HEK293 (cell line): ENCODE results near the gene CD244.

Experiments used
- CTCF ChIA-PET: fragments of 350-600 bp; formaldehyde crosslinking; extraction: SDS; loops from one replicate; lab custom pipeline; 2021; ENCODE audit warnings: antibody characterized with exemption; lab: Yijun Ruan, JAX
- POLR2A ChIA-PET: fragments of 300-600 bp; formaldehyde crosslinking; extraction: SDS; loops from one replicate; lab custom pipeline; 2020; ENCODE audit warnings: antibody characterized with exemption, inconsistent platforms; lab: Yijun Ruan, JAX
- H3K27ac ChIP-seq: fragments of 200-500 bp; sonication (Bioruptor generic); 2 replicates; pipeline ENCODE4 v1.5.1; 2014; ENCODE audit warnings: low read depth, low read length, control low read depth, inconsistent platforms; ENCODE audit errors: extremely low read depth
- H3K36me3 ChIP-seq, 2 experiments: fragments of 200-500 bp in 1 of 2; sonication (Bioruptor generic) in 1 of 2; 1 replicate in 1 of 2; 2 replicates in 1 of 2; pipeline ENCODE4 v1.5.1; 2014 to 2017; ENCODE audit warnings: inconsistent platforms in 2 of 2, low read length in 2 of 2; ENCODE audit not compliant: control insufficient read depth in 2 of 2, insufficient read depth in 1 of 2
- H3K4me1 ChIP-seq: fragments of 200-500 bp; sonication (Bioruptor generic); 2 replicates; pipeline ENCODE4 v1.5.1; 2014; ENCODE audit warnings: mild to moderate bottlenecking, low read length, inconsistent platforms; ENCODE audit not compliant: control insufficient read depth, insufficient read depth
- H3K4me3 ChIP-seq: 2 replicates; pipeline ENCODE4 v1.5.1; 2011; ENCODE audit warnings: low read depth, mild to moderate bottlenecking, control low read depth, low read length, moderate library complexity
- H3K9me3 ChIP-seq: fragments of 200-500 bp; sonication (Bioruptor generic); 2 replicates; pipeline ENCODE4 v1.5.1; 2014; ENCODE audit warnings: low read depth, low read length, inconsistent platforms; ENCODE audit not compliant: control insufficient read depth, insufficient read depth
- GLI4 ChIP-seq: fragments of 450-650 bp; formaldehyde crosslinking; IDR thresholded peaks from 2 replicates; pipeline ENCODE4 v1.5.1; 2016; ENCODE audit warnings: missing biosample characterization, missing genetic modification characterization
- GLIS2 ChIP-seq: fragments of 450-650 bp; formaldehyde crosslinking; IDR thresholded peaks from 2 replicates; pipeline ENCODE4 v1.5.1; 2016; ENCODE audit warnings: missing biosample characterization, missing genetic modification characterization
- TRIM28 ChIP-seq: IDR thresholded peaks from 2 replicates; pipeline ENCODE4 v1.6.1; 2011; ENCODE audit warnings: low read length, control low read depth, borderline replicate concordance
- ZNF324 ChIP-seq: fragments of 450-650 bp; formaldehyde crosslinking; IDR thresholded peaks from 2 replicates; pipeline ENCODE4 v1.5.1; 2016; ENCODE audit warnings: missing biosample characterization, missing genetic modification characterization
- ZNF530 ChIP-seq: fragments of 450-650 bp; formaldehyde crosslinking; IDR thresholded peaks from 2 replicates; pipeline ENCODE4 v1.5.1; 2016; ENCODE audit warnings: low read depth, missing biosample characterization, missing genetic modification characterization
- ZNF548 ChIP-seq: fragments of 450-650 bp; formaldehyde crosslinking; IDR thresholded peaks from 2 replicates; pipeline ENCODE4 v1.5.1; 2016; ENCODE audit warnings: missing biosample characterization, missing genetic modification characterization
- ZNF670 ChIP-seq: fragments of 450-650 bp; formaldehyde crosslinking; IDR thresholded peaks from 2 replicates; pipeline ENCODE4 v1.5.1; 2016; ENCODE audit warnings: missing biosample characterization, missing genetic modification characterization, low read depth
- ZNF677 ChIP-seq: fragments of 450-650 bp; IDR thresholded peaks from 2 replicates; pipeline ENCODE4 v1.5.0; 2018; ENCODE audit warnings: missing biosample characterization, mild to moderate bottlenecking, missing genetic modification characterization, moderate library complexity
- ZNF776 ChIP-seq: fragments of 450-650 bp; formaldehyde crosslinking; IDR thresholded peaks from 2 replicates; pipeline ENCODE4 v1.5.0; 2017; ENCODE audit warnings: missing biosample characterization, missing genetic modification characterization, borderline replicate concordance
- ZNF843 ChIP-seq: fragments of 450-650 bp; formaldehyde crosslinking; IDR thresholded peaks from 2 replicates; pipeline ENCODE4 v1.5.1; 2016; ENCODE audit warnings: missing biosample characterization, missing genetic modification characterization
- TF ChIP-seq, protein P1 (sequence below): fragments of 450-650 bp; formaldehyde crosslinking; IDR thresholded peaks from 2 replicates; pipeline ENCODE4 v1.5.1; 2016; ENCODE audit warnings: missing biosample characterization, missing genetic modification characterization, borderline replicate concordance
- TF ChIP-seq, protein P2 (sequence below): fragments of 450-650 bp; formaldehyde crosslinking; IDR thresholded peaks from 2 replicates; pipeline ENCODE4 v1.5.1; 2016; ENCODE audit warnings: missing biosample characterization, missing genetic modification characterization, borderline replicate concordance
- TF ChIP-seq, protein P3 (sequence below): fragments of 450-650 bp; formaldehyde crosslinking; IDR thresholded peaks from 2 replicates; pipeline ENCODE4 v1.5.1; 2016; ENCODE audit warnings: missing biosample characterization, missing genetic modification characterization
- TF ChIP-seq, protein P4 (sequence below): fragments of 450-650 bp; formaldehyde crosslinking; IDR thresholded peaks from 2 replicates; pipeline ENCODE4 v1.5.1; 2016; ENCODE audit warnings: missing biosample characterization, missing genetic modification characterization, low read depth
- TF ChIP-seq, protein P5 (sequence below): fragments of 450-650 bp; formaldehyde crosslinking; IDR thresholded peaks from 2 replicates; pipeline ENCODE4 v1.5.1; 2017; ENCODE audit warnings: missing biosample characterization, missing genetic modification characterization
- TF ChIP-seq, protein P6 (sequence below): fragments of 450-650 bp; formaldehyde crosslinking; optimal IDR thresholded peaks from 2 replicates; pipeline ENCODE3; 2016; ENCODE audit warnings: missing biosample characterization, mild to moderate bottlenecking, missing genetic modification characterization

CD244 gene

DNA sequence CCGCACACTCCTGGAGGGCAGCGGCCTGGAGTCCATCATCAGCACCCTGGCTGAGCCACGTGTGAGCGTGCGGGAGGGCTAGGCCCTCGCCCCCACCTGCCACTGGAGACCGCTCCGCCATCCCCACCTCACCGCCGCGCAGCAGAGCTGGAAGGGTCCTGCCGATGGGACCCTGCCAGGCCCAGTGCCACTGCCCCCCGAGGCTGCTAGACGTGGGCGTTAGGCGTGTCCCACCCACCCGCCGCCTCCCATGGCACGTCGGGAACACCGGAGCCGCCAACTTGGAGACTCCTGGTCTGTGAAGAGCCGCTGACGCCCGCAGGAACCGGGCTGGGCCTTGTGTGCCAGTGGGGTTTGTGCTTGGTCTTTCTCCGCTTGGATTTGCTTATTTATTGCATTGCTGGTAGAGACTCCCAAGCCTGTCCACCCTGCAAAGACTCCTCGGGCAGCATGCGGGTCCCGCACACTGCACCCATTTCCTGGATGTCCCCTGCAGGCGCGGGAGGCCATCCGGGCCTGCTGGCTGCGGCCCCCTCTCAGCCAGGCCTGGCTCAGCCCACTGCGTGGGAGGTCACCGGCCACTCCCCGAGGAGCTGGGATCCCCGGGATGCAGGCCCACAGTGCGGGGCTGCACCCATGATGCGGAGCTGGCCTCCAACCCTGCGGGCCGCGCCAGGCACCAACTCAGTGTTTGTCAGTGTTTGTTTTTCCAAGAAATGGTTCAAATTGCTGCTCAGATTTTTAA is 60.7 kb downstream of the CD244 start (continued):
- TF ChIP-seq ZNF548 (no peak), ZNF677 (tag by site-specific recombination) (no peak), ZNF776 (tag by site-specific recombination) (no peak), ZNF843 (tag by site-specific recombination) (no peak), ZNF530 (tag by site-specific recombination) (no peak)
- TF ChIP-seq, protein P1, sequence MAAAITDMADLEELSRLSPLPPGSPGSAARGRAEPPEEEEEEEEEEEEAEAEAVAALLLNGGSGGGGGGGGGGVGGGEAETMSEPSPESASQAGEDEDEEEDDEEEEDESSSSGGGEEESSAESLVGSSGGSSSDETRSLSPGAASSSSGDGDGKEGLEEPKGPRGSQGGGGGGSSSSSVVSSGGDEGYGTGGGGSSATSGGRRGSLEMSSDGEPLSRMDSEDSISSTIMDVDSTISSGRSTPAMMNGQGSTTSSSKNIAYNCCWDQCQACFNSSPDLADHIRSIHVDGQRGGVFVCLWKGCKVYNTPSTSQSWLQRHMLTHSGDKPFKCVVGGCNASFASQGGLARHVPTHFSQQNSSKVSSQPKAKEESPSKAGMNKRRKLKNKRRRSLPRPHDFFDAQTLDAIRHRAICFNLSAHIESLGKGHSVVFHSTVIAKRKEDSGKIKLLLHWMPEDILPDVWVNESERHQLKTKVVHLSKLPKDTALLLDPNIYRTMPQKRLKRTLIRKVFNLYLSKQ (tag by site-specific recombination) = no peak
- TF ChIP-seq, protein P2, sequence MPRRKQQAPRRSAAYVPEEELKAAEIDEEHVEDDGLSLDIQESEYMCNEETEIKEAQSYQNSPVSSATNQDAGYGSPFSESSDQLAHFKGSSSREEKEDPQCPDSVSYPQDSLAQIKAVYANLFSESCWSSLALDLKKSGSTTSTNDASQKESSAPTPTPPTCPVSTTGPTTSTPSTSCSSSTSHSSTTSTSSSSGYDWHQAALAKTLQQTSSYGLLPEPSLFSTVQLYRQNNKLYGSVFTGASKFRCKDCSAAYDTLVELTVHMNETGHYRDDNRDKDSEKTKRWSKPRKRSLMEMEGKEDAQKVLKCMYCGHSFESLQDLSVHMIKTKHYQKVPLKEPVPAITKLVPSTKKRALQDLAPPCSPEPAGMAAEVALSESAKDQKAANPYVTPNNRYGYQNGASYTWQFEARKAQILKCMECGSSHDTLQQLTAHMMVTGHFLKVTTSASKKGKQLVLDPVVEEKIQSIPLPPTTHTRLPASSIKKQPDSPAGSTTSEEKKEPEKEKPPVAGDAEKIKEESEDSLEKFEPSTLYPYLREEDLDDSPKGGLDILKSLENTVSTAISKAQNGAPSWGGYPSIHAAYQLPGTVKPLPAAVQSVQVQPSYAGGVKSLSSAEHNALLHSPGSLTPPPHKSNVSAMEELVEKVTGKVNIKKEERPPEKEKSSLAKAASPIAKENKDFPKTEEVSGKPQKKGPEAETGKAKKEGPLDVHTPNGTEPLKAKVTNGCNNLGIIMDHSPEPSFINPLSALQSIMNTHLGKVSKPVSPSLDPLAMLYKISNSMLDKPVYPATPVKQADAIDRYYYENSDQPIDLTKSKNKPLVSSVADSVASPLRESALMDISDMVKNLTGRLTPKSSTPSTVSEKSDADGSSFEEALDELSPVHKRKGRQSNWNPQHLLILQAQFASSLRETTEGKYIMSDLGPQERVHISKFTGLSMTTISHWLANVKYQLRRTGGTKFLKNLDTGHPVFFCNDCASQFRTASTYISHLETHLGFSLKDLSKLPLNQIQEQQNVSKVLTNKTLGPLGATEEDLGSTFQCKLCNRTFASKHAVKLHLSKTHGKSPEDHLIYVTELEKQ (tag by site-specific recombination) = no peak
- TF ChIP-seq, protein P3, sequence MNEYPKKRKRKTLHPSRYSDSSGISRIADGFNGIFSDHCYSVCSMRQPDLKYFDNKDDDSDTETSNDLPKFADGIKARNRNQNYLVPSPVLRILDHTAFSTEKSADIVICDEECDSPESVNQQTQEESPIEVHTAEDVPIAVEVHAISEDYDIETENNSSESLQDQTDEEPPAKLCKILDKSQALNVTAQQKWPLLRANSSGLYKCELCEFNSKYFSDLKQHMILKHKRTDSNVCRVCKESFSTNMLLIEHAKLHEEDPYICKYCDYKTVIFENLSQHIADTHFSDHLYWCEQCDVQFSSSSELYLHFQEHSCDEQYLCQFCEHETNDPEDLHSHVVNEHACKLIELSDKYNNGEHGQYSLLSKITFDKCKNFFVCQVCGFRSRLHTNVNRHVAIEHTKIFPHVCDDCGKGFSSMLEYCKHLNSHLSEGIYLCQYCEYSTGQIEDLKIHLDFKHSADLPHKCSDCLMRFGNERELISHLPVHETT (tag by site-specific recombination) = no peak

DNA sequence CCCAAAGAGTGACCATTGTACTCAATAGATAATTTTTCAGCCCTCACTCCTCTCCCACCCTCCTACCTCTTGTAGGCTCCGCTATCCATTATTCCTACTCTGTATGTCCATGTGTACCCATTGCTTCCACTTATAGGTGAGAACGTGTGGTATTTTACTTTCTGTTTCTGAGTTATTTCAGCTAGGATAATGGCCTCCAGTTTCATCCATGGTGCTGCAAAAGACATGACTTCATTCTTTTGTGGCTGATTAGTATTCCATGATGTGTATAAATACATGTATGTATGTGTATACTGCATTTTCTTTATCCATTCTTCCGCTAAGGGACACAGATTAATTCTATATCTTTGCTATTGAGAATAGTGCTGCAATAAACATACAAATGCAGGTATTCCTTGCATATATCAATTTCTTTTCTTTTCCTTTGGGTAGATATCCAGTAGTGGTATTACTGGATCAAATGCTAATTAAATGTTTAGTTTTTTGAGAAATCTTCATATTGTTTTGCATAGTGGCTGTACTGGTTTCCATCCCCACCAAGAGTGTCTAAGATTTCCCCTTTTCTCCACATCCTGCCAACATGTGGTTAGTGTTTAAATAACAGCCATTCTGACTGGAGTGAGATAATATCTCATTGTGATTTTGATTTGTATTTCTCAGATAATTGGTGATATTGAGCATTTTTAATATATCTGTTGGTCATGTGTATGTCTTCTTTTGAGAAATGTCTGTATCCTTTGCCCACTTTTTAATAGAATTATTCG is 61.9 kb downstream of the CD244 start:
- CTCF ChIA-PET = interaction anchor here (0.5 to 1.4 kb wide), 4 partner anchors 32 to 197 kb away, joined by 3 to 6 read pairs (median 4); no protein-coding TSS in a partner anchor
- TF ChIP-seq, protein P1 (tag by site-specific recombination) = no peak
- no peak for TF ChIP-seq TRIM28
- TF ChIP-seq, protein P4, sequence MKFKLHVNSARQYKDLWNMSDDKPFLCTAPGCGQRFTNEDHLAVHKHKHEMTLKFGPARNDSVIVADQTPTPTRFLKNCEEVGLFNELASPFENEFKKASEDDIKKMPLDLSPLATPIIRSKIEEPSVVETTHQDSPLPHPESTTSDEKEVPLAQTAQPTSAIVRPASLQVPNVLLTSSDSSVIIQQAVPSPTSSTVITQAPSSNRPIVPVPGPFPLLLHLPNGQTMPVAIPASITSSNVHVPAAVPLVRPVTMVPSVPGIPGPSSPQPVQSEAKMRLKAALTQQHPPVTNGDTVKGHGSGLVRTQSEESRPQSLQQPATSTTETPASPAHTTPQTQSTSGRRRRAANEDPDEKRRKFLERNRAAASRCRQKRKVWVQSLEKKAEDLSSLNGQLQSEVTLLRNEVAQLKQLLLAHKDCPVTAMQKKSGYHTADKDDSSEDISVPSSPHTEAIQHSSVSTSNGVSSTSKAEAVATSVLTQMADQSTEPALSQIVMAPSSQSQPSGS (tag by site-specific recombination) = no peak
- no peak for TF ChIP-seq ZNF324
- TF ChIP-seq, protein P5, sequence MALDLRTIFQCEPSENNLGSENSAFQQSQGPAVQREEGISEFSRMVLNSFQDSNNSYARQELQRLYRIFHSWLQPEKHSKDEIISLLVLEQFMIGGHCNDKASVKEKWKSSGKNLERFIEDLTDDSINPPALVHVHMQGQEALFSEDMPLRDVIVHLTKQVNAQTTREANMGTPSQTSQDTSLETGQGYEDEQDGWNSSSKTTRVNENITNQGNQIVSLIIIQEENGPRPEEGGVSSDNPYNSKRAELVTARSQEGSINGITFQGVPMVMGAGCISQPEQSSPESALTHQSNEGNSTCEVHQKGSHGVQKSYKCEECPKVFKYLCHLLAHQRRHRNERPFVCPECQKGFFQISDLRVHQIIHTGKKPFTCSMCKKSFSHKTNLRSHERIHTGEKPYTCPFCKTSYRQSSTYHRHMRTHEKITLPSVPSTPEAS (tag by site-specific recombination) = no peak
- no peak for TF ChIP-seq GLI4 (tag by site-specific recombination)
- TF ChIP-seq ZNF670 (tag by site-specific recombination) = no peak
- TF ChIP-seq GLIS2 (tag by site-specific recombination) = no peak
- TF ChIP-seq, protein P6, sequence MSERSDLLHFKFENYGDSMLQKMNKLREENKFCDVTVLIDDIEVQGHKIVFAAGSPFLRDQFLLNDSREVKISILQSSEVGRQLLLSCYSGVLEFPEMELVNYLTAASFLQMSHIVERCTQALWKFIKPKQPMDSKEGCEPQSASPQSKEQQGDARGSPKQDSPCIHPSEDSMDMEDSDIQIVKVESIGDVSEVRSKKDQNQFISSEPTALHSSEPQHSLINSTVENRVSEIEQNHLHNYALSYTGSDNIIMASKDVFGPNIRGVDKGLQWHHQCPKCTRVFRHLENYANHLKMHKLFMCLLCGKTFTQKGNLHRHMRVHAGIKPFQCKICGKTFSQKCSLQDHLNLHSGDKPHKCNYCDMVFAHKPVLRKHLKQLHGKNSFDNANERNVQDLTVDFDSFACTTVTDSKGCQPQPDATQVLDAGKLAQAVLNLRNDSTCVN = no peak
- TF ChIP-seq, all 188 proteins: peak for 0
- Histone ChIP-seq H3K36me3 (no peaks in the 10 kb centered on the region), H3K27ac (no peak overlapping the region), H3K4me3 (no peak overlapping the region), H3K9me3 (no peaks in the 10 kb centered on the region), H3K4me1 (no peaks in the 10 kb centered on the region)
- POLR2A ChIA-PET = no interaction called here
